ENCODE data around the gene KCNRG.
"Not testable (repeated sequence)": the region's sequence is repeated elsewhere in the genome, so short reads cannot be mapped to it uniquely, and the experiment has no call there.

KCNRG gene

GRCh38 chr13:50011461-50011860 is 3.8 kb upstream of the KCNRG start:
- no peak for DNase-seq (ENCODE audit: low read depth, low spot score)

- no peak for DNase-seq (ENCODE audit: low read depth, low spot score)
Observed at GRCh38 chr13:50012396-50013169, 2.7 kb upstream of the KCNRG start.

- no peak for DNase-seq (ENCODE audit: low read depth, low spot score)
Observed at GRCh38 chr13:50014386-50014785, 858 bp upstream of the KCNRG start.

GRCh38 chr13:50015750-50016149 is 506 bp downstream of the KCNRG start:
- no peak for DNase-seq (ENCODE audit: low read depth, low spot score)

- DNase-seq (ENCODE audit: low read depth, low spot score) = no peak
Observed at GRCh38 chr13:50016444-50016843, 1.2 kb downstream of the KCNRG start.

- no peak for DNase-seq (ENCODE audit: low read depth, low spot score)
Observed at GRCh38 chr13:50017819-50018218, 2.6 kb downstream of the KCNRG start.

- no peak for DNase-seq (ENCODE audit: low read depth, low spot score)
Observed at GRCh38 chr13:50025436-50025835, 10.2 kb downstream of the KCNRG start.

- no peak for DNase-seq (ENCODE audit: low read depth, low spot score)
Observed at GRCh38 chr13:50026788-50027473, 11.7 kb downstream of the KCNRG start.

GRCh38 chr13:50030315-50030714 is 15.1 kb downstream of the KCNRG start:
- DNase-seq (ENCODE audit: low read depth, low spot score) = no peak

- DNase-seq (ENCODE audit: low read depth, low spot score) = no peak
Observed at GRCh38 chr13:50033725-50034124, 18.5 kb downstream of the KCNRG start.

- no peak for DNase-seq (ENCODE audit: low read depth, low spot score)
Observed at GRCh38 chr13:50037788-50038187, 22.5 kb downstream of the KCNRG start.

GRCh38 chr13:50038266-50038665 is 23.0 kb downstream of the KCNRG start:
- no peak for DNase-seq (ENCODE audit: low read depth, low spot score)

GRCh38 chr13:50052478-50052877 is 37.2 kb downstream of the KCNRG start:
- DNase-seq (ENCODE audit: low read depth, low spot score) = no peak

- DNase-seq (ENCODE audit: low read depth, low spot score) = no peak
Observed at GRCh38 chr13:50053844-50054243, 38.6 kb downstream of the KCNRG start.

GRCh38 chr13:50055454-50055853 is 40.2 kb downstream of the KCNRG start:
- no peak for DNase-seq (ENCODE audit: low read depth, low spot score)

GRCh38 chr13:50060718-50061117 is 45.5 kb downstream of the KCNRG start:
- DNase-seq (ENCODE audit: low read depth, low spot score) = no peak

GRCh38 chr13:50062336-50062735 is 47.1 kb downstream of the KCNRG start:
- DNase-seq (ENCODE audit: low read depth, low spot score) = not testable (repeated sequence)

- no peak for DNase-seq (ENCODE audit: low read depth, low spot score)
Observed at GRCh38 chr13:50065712-50066111, 50.5 kb downstream of the KCNRG start.

- no peak for DNase-seq (ENCODE audit: low read depth, low spot score)
Observed at GRCh38 chr13:50068508-50068907, 53.3 kb downstream of the KCNRG start.

GRCh38 chr13:50069261-50069660 is 54.0 kb downstream of the KCNRG start:
- DNase-seq (ENCODE audit: low read depth, low spot score) = no peak

GRCh38 chr13:50070186-50070585 is 54.9 kb downstream of the KCNRG start:
- no peak for DNase-seq (ENCODE audit: low read depth, low spot score)

All from smooth muscle cell of the brain vasculature (primary cell).